AG04450 (cell line): Measurements from ENCODE around the gene XYLT2. TPM values are rescaled to one million over a fixed set of nuclear protein-coding genes. Genes with fewer than 3 reads are reported as not detected.
"Not testable (repeated sequence)": the region's sequence is repeated elsewhere in the genome, so short reads cannot be mapped to it uniquely, and the experiment has no call there.

Source experiments
- CTCF ChIA-PET: fragments of 300-600, 350-600 bp; formaldehyde crosslinking; extraction: SDS; loops from one replicate; lab custom pipeline; 2022; ENCODE audit warnings: antibody characterized with exemption, inconsistent platforms; lab: Charles Lee
- POLR2A ChIA-PET: fragments of 350-600 bp; formaldehyde crosslinking; extraction: SDS; loops from one replicate; lab custom pipeline; 2021; ENCODE audit warnings: antibody characterized with exemption, inconsistent platforms; lab: Yijun Ruan, JAX
- DNase-seq: peaks from one replicate; pipeline ENCODE4 v3.0.0-alpha.2; 2011; ENCODE audit warnings: low read depth, low spot score
- H3K27ac ChIP-seq: one replicate; pipeline ENCODE4 v1.5.1; 2012; ENCODE audit warnings: low read depth, low read length, control low read depth
- H3K27me3 ChIP-seq: one replicate; pipeline ENCODE4 v1.6.0; 2012; ENCODE audit warnings: low read length; ENCODE audit not compliant: control insufficient read depth, insufficient read depth
- H3K4me3 ChIP-seq: 2 replicates; pipeline ENCODE4 v1.5.1; 2011; ENCODE audit warnings: mild to moderate bottlenecking, low read depth, low read length, control low read depth
- H3K9me3 ChIP-seq: 2 replicates; pipeline ENCODE4 v1.5.1; 2012; ENCODE audit warnings: low read length; ENCODE audit not compliant: control insufficient read depth, insufficient read depth
- polyA plus RNA-seq: library from polyadenylated mRNA; depleted of rRNA; stranded (reverse); fragments of >200 nt; gene quantifications from 2 replicates; pipeline ENCODE4 v1.2.3, GENCODE V29; 2011
- TF ChIP-seq, protein P1 (sequence below): IDR thresholded peaks from 2 replicates; pipeline ENCODE4 v1.5.1; 2011; ENCODE audit warnings: low read depth, low read length, control low read depth, inconsistent platforms

The XYLT2 gene
- polyA plus RNA-seq, 1 experiment = 13.5 TPM

GRCh38 chr17:50314456-50315011 is 31.4 kb upstream of the XYLT2 start:
- Histone ChIP-seq H3K4me3 (no peak overlapping the region), H3K9me3 (no peaks in the 10 kb centered on the region), H3K27ac (no peak overlapping the region), H3K27me3 (peaks cover 4% of the 10 kb centered on the region)
- TF ChIP-seq, protein P1, sequence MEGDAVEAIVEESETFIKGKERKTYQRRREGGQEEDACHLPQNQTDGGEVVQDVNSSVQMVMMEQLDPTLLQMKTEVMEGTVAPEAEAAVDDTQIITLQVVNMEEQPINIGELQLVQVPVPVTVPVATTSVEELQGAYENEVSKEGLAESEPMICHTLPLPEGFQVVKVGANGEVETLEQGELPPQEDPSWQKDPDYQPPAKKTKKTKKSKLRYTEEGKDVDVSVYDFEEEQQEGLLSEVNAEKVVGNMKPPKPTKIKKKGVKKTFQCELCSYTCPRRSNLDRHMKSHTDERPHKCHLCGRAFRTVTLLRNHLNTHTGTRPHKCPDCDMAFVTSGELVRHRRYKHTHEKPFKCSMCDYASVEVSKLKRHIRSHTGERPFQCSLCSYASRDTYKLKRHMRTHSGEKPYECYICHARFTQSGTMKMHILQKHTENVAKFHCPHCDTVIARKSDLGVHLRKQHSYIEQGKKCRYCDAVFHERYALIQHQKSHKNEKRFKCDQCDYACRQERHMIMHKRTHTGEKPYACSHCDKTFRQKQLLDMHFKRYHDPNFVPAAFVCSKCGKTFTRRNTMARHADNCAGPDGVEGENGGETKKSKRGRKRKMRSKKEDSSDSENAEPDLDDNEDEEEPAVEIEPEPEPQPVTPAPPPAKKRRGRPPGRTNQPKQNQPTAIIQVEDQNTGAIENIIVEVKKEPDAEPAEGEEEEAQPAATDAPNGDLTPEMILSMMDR = no peak
- ChIA-PET CTCF (no interaction called here), POLR2A (no interaction called here)
- no peak for DNase-seq

DNA sequence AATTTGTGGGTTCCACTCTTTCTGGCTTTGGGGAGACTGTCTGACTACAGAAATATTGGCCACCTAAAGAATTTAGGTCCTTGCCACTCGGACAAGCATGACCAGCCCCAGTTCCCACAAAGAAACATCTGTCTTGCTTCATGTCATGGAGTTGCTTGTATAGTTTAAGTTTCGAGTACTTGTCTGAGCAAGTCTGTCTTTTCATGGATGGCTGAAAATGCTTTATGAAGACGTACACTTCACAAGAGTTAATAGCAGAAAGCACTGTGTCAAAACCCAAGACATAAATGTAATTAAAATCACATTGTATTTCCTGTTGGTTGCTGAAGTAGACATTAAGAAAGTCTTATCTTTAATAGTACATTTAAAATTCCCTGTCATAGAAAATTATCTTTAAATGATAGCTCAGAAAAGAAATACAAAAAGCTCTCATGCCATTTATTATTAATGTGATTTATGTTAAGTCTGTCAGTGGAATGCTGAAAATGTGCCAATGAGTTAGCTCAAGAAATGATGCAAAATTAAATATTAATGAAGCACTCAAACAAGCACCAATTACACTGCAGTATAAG is 29.8 kb upstream of the XYLT2 start:
- Histone ChIP-seq H3K9me3 (no peaks in the 10 kb centered on the region), H3K27me3 (peaks cover 4% of the 10 kb centered on the region), H3K27ac (no peak overlapping the region), H3K4me3 (no peak overlapping the region)
- POLR2A ChIA-PET = no interaction called here
- CTCF ChIA-PET = interaction anchor here (1.0 to 1.1 kb wide), 3 partner anchors 18 to 222 kb away, joined by 3 to 7 read pairs (median 5); no protein-coding TSS in a partner anchor
- TF ChIP-seq, protein P1 = no peak
- DNase-seq = no peak

- CTCF ChIA-PET = interaction anchor here (1.0 to 1.1 kb wide), 3 partner anchors 19 to 223 kb away, joined by 3 to 7 read pairs (median 5); no protein-coding TSS in a partner anchor
These were observed 29.3 kb upstream of the XYLT2 start for GRCh38 chr17:50316660-50317059.

GRCh38 chr17:50317121-50317520 is 28.8 kb upstream of the XYLT2 start:
- no peak overlapping the region for H3K27ac ChIP-seq
- no peaks in the 10 kb centered on the region for H3K9me3 ChIP-seq
- no peak for DNase-seq
- TF ChIP-seq, protein P1 = no peak
- ChIA-PET POLR2A (interaction anchor here (0.5 to 0.6 kb wide), 2 partner anchors 46 to 133 kb away, joined by 3 to 9 read pairs; no protein-coding TSS in a partner anchor), CTCF (interaction anchor here (1.0 to 1.1 kb wide), 2 partner anchors 19 to 223 kb away, joined by 3 to 7 read pairs; no protein-coding TSS in a partner anchor)
- H3K27me3 ChIP-seq = peaks cover 4% of the 10 kb centered on the region
- no peak overlapping the region for H3K4me3 ChIP-seq

More at GRCh38 chr17:50316660-50317059, 29.3 kb upstream of the XYLT2 start:
- H3K27ac ChIP-seq, DNase-seq, POLR2A ChIA-PET, H3K27me3 ChIP-seq, H3K4me3 ChIP-seq, H3K9me3 ChIP-seq: not testable (repeated sequence)

- ChIA-PET CTCF (interaction anchor here (1.0 kb wide), 3 partner anchors 20 to 292 kb away, joined by 3 read pairs; no protein-coding TSS in a partner anchor), POLR2A (no interaction called here)
- Histone ChIP-seq H3K27me3 (peaks cover 4% of the 10 kb centered on the region), H3K4me3 (no peak overlapping the region), H3K27ac (no peak overlapping the region), H3K9me3 (no peaks in the 10 kb centered on the region)
- DNase-seq = no peak
- TF ChIP-seq, protein P1 = no peak
These were observed 27.2 kb upstream of the XYLT2 start for GRCh38 chr17:50318501-50319285.
